ENCODE data around the gene P2RY2. TPM values are rescaled to one million over a fixed set of nuclear protein-coding genes. Genes with fewer than 3 reads are reported as not detected.

The P2RY2 gene
- total RNA-seq, 1 experiment from 2014 or later: 2.9 TPM

DNA sequence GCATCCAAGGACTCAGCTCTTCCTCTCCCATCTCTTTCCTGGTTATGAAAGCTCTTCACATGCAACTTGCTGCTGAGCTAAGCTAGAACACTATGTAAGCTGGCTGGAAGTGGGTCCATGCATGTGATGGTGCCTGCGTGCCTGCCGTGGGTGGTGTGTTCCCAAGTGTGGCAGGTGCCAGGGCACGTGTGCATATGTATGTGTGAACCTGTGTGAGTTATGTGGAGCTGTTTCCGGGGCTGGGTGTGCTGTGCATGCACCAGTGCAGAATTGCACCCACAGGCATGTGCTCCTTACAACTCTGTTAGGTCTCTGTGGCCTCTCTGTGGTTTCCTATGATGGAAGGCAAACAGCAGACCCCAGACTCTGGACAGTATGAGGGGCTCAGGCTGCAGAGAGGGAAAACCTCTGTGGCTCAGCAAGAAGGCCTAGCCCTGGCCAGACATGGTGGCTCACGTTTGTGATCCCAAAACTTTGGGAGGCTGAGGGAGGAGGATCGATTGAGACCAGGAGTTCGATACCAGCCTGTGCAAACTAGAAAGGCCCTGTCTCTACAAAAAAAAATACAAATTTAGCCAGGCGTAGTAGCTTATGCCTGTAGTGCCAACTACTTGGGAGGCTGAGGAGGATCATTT, 49.9 kb downstream of the P2RY2 start:
- H2AFZ ChIP-seq (ENCODE audit: low read depth, low read length, poor library complexity, severe bottlenecking): no peak overlapping the region
- no TSS peak for BruUV-seq (replicated peaks)
- DNase-seq (ENCODE audit: low read depth, low spot score) (no peak), ATAC-seq (no peak)
- no peaks in the 10 kb centered on the region for H3K9me3 ChIP-seq (ENCODE audit: control insufficient read depth in 1 of 2, insufficient read depth in 1 of 2, low read depth in 1 of 2, low read length in 2 of 2)
- no peak for TF ChIP-seq ZFX (IDR thresholded peaks at IDR 0.05)
- TF ChIP-seq, protein P1, sequence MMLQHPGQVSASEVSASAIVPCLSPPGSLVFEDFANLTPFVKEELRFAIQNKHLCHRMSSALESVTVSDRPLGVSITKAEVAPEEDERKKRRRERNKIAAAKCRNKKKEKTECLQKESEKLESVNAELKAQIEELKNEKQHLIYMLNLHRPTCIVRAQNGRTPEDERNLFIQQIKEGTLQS (IDR thresholded peaks at IDR 0.05): no peak
- TF ChIP-seq, protein P2, sequence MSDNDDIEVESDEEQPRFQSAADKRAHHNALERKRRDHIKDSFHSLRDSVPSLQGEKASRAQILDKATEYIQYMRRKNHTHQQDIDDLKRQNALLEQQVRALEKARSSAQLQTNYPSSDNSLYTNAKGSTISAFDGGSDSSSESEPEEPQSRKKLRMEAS (IDR thresholded peaks at IDR 0.05): no peak
- H3K27ac ChIP-seq (ENCODE audit: low read depth, low read length): no peak overlapping the region
- H4K20me1 ChIP-seq (ENCODE audit: insufficient read depth): no peaks in the 10 kb centered on the region
- POLR2A ChIA-PET: no interaction called here
- H3K9me2 ChIP-seq (ENCODE audit: insufficient read depth): no peaks in the 10 kb centered on the region
- peaks cover 2 to 19% of the 10 kb centered on the region in 2 experiments; a peak in 3 of 4 replicates for H3K4me1 ChIP-seq (ENCODE audit: control insufficient read depth in 1 of 2, insufficient read depth in 2 of 2, low read length in 2 of 2)
- RAD21 ChIA-PET (ENCODE audit: low non-redundant PET in 1 of 2, low total read pairs in 2 of 2, uncharacterized antibody in 2 of 2, unreplicated experiment in 2 of 2): no interaction called here
- no peak overlapping the region for H3K4me2 ChIP-seq (ENCODE audit: low read length)
- CTCF ChIA-PET: interaction anchor here (1.2 to 1.6 kb wide), 2 partner anchors 22 to 82 kb away, joined by 4 to 5 read pairs; no protein-coding TSS in a partner anchor
- intact Hi-C loops (cut with micrococcal nuclease): no loop called here
- no peak overlapping the region for H3K9ac ChIP-seq (ENCODE audit: low read length)
- H3K27me3 ChIP-seq (ENCODE audit: insufficient read depth, low read length): peaks cover 5% of the 10 kb centered on the region; the same call in 1 of the 2 replicates
- no peaks in the 10 kb centered on the region for H3K36me3 ChIP-seq (ENCODE audit: control insufficient read depth in 1 of 2, insufficient read depth in 2 of 2, low read length in 2 of 2)
- H3K4me3 ChIP-seq (replicated peaks in 1 of 2; ENCODE audit: low read depth in 1 of 2, low read length in 2 of 2): no peak overlapping the region
- no peaks in the 10 kb centered on the region for H3K79me2 ChIP-seq (ENCODE audit: insufficient read depth, low read length)

DNA sequence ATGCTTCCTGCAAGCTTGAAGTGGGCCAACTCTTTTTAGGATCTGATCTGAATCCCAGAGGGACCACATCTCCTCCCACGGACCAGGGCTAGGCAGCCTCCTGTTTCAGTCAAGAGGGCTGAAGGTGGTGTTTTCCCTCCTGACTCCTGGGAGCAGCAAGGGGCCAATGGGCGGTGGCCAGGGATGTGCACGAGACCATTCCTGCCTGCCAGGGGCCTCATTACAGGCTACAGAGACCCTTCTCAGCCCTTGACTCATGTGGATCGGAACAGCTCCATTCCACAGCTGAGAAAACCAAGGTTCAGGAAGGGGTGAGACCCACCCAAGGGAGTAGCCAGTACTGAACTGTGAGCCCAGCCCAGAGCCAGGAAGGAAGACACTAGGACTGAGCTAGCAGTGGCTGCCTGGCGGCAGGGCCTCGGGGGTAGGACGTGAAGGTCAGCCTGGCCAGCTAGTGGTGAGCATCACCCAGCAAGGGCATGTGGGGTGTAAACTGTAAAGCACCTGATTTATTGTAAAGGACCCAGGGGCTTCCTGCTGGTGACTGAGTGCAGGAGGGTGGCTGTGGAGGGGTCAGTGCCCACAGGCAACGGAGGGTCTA, 50.7 kb downstream of the P2RY2 start:
- H2AFZ ChIP-seq (ENCODE audit: low read depth, low read length, poor library complexity, severe bottlenecking): no peak overlapping the region
- peaks cover 2 to 19% of the 10 kb centered on the region in 2 experiments; a peak in 3 of 4 replicates for H3K4me1 ChIP-seq (ENCODE audit: control insufficient read depth in 1 of 2, insufficient read depth in 2 of 2, low read length in 2 of 2)
- RAD21 ChIA-PET (ENCODE audit: low non-redundant PET in 1 of 2, low total read pairs in 2 of 2, uncharacterized antibody in 2 of 2, unreplicated experiment in 2 of 2): no interaction called here
- no peaks in the 10 kb centered on the region for H3K9me2 ChIP-seq (ENCODE audit: insufficient read depth)
- no peak for DNase-seq (ENCODE audit: low read depth, low spot score)
- intact Hi-C loops (cut with micrococcal nuclease): no loop called here
- H3K9ac ChIP-seq (ENCODE audit: low read length): no peak overlapping the region
- H3K4me2 ChIP-seq (ENCODE audit: low read length): no peak overlapping the region
- H3K27me3 ChIP-seq (ENCODE audit: insufficient read depth, low read length): peaks cover 5% of the 10 kb centered on the region; the same call in 1 of the 2 replicates
- H3K4me3 ChIP-seq (replicated peaks in 1 of 2; ENCODE audit: low read depth in 1 of 2, low read length in 2 of 2): no peak overlapping the region
- POLR2A ChIA-PET: no interaction called here
- BruUV-seq (replicated peaks): no TSS peak
- no peaks in the 10 kb centered on the region for H3K79me2 ChIP-seq (ENCODE audit: insufficient read depth, low read length)
- no peaks in the 10 kb centered on the region for H3K9me3 ChIP-seq (ENCODE audit: control insufficient read depth in 1 of 2, insufficient read depth in 1 of 2, low read depth in 1 of 2, low read length in 2 of 2)
- CTCF ChIA-PET: no interaction called here
- no peaks in the 10 kb centered on the region for H4K20me1 ChIP-seq (ENCODE audit: insufficient read depth)
- no peaks in the 10 kb centered on the region for H3K36me3 ChIP-seq (ENCODE audit: control insufficient read depth in 1 of 2, insufficient read depth in 2 of 2, low read length in 2 of 2)
- no peak for ATAC-seq
- H3K27ac ChIP-seq (ENCODE audit: low read depth, low read length): no peak overlapping the region
- TF ChIP-seq ZFX (IDR thresholded peaks at IDR 0.05) (no peak), ELF1 (IDR thresholded peaks at IDR 0.05; ENCODE audit: borderline replicate concordance, low read depth) (no peak), SIN3A (IDR thresholded peaks at IDR 0.05; ENCODE audit: low read depth) (no peak), SP1 (IDR thresholded peaks at IDR 0.05; ENCODE audit: low read depth) (no peak), JUND (IDR thresholded peaks at IDR 0.05) (no peak), SRF (IDR thresholded peaks at IDR 0.05; ENCODE audit: low read depth) (no peak)
- TF ChIP-seq, protein P3, sequence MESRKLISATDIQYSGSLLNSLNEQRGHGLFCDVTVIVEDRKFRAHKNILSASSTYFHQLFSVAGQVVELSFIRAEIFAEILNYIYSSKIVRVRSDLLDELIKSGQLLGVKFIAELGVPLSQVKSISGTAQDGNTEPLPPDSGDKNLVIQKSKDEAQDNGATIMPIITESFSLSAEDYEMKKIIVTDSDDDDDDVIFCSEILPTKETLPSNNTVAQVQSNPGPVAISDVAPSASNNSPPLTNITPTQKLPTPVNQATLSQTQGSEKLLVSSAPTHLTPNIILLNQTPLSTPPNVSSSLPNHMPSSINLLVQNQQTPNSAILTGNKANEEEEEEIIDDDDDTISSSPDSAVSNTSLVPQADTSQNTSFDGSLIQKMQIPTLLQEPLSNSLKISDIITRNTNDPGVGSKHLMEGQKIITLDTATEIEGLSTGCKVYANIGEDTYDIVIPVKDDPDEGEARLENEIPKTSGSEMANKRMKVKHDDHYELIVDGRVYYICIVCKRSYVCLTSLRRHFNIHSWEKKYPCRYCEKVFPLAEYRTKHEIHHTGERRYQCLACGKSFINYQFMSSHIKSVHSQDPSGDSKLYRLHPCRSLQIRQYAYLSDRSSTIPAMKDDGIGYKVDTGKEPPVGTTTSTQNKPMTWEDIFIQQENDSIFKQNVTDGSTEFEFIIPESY (IDR thresholded peaks at IDR 0.05; ENCODE audit: extremely low read depth, insufficient replicate concordance, low read length): no peak
- TF ChIP-seq, protein P4, sequence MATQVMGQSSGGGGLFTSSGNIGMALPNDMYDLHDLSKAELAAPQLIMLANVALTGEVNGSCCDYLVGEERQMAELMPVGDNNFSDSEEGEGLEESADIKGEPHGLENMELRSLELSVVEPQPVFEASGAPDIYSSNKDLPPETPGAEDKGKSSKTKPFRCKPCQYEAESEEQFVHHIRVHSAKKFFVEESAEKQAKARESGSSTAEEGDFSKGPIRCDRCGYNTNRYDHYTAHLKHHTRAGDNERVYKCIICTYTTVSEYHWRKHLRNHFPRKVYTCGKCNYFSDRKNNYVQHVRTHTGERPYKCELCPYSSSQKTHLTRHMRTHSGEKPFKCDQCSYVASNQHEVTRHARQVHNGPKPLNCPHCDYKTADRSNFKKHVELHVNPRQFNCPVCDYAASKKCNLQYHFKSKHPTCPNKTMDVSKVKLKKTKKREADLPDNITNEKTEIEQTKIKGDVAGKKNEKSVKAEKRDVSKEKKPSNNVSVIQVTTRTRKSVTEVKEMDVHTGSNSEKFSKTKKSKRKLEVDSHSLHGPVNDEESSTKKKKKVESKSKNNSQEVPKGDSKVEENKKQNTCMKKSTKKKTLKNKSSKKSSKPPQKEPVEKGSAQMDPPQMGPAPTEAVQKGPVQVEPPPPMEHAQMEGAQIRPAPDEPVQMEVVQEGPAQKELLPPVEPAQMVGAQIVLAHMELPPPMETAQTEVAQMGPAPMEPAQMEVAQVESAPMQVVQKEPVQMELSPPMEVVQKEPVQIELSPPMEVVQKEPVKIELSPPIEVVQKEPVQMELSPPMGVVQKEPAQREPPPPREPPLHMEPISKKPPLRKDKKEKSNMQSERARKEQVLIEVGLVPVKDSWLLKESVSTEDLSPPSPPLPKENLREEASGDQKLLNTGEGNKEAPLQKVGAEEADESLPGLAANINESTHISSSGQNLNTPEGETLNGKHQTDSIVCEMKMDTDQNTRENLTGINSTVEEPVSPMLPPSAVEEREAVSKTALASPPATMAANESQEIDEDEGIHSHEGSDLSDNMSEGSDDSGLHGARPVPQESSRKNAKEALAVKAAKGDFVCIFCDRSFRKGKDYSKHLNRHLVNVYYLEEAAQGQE (IDR thresholded peaks at IDR 0.05; ENCODE audit: low read depth): no peak
- TF ChIP-seq, protein P2 (IDR thresholded peaks at IDR 0.05): no peak

Measured in HCT116 (cell line).